ENCODE measurements around the gene HEPACAM2.

Gene HEPACAM2

GRCh38 chr7:93147363-93147762 lies 78.9 kb downstream of the HEPACAM2 start:
- DNase-seq (ENCODE audit: low read depth): peak; percentile 12

DNA sequence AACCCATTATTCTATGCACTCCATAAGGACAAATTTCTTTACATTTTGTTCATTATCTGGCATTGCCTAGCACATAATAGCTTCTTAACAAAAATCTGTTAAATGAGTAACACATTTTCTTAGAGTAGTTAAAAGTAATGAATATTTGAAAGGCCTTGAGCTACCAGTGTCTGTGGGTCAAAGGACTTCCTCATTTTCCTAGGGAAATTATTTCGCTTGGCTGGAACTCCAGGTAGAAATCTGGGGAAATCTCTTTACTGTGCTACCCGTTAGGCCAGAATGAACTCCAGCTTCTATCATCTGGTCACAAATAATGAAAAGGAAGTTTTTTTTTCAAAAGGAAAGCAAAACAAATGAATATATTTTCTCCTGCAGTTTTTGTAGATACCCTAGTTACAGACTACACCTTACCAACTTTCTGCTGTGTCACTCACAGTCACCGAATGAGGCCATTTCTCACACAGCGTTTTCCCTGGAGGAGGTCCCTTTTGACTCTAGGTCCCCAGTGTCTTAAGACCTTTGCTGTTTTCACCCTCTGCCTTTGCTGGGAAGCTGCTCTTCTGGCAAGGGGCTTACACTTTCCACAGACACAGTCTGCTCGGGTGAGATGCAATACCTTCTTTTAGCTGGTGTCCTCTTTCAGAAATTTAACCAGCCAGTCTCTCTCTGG lies 79.7 kb downstream of the HEPACAM2 start:
- DNase-seq (ENCODE audit: low read depth): no peak

- DNase-seq (ENCODE audit: low read depth): no peak
Measured at GRCh38 chr7:93146036-93146435, 80.2 kb downstream of the HEPACAM2 start.

GRCh38 chr7:93145354-93145753 lies 80.9 kb downstream of the HEPACAM2 start:
- no peak for DNase-seq (ENCODE audit: low read depth)

- no peak for DNase-seq (ENCODE audit: low read depth)
Measured at GRCh38 chr7:93142127-93142526, 84.1 kb downstream of the HEPACAM2 start.

DNA sequence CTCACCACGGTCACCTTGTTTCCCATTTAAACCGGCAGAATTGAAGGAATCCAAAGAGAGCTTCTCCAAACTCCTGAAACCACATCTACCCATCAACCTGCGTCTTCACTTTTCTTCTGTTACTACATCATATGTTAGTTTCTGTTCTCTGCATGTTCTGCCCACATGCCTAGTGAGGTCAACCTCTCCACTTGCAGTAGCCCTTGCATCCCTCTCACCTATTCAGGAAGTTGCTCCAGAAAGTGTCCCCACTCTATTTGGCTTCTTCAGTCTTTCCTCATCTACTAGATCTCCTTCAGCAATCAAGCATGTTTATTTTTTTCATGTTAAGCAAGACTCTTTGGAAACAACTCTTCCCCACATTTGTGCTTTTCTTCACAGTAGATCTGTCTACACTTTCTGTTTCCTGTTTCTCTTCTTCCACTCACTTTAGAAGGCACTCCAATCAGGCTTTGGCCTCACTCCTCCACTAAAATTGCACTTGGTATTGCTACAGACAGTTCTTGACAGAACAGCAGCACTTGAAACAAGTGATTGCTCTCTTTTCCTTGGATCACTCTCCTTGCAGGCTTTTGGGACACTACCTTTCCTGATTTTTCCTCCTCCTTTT lies 85.6 kb downstream of the HEPACAM2 start:
- DNase-seq (ENCODE audit: low read depth): no peak

GRCh38 chr7:93138576-93138975 lies 87.7 kb downstream of the HEPACAM2 start:
- DNase-seq (ENCODE audit: low read depth): no peak
